ENCODE data around the gene TBC1D10A. TPM values are rescaled to one million over a fixed set of nuclear protein-coding genes. Genes with fewer than 3 reads are reported as not detected.
A peak's percentile ranks its signal among the peaks of the same experiment; 100 is the strongest.

TBC1D10A gene
- total RNA-seq, 1 experiment from 2014 or later, result 8.4 TPM

DNA sequence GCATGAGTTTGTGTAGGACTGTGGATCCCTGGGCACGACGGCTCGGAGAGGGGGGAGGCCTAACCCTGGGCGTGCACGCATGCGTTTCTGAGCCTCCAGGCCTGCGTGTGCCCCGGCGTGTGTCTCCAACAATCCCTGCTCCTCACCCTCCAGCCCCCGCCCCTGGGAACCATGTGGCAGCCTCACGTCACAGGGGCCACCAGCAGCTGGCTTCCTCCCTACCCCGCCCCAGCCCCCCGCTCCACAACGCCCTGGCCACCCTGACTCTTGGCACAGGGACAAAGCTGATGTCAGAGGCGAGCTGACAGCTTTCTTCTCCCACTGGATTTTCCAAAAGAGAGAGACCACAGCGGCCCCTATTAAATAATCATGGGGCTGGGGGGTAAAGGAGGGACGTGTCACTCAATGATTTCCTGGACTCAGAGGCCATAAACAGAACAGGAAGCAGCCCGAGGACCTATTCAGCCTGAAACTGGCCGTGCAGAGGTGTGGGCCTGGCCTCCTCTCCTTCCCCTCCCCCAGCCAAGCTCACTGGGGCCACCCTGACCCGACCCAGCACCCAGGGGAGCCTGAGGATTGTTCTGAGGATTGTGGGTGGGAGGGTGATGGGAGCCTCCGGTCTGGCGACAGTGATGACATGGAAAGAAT lies 73.4 kb downstream of the TBC1D10A start:
- Histone ChIP-seq H3K18ac (ENCODE audit: insufficient read length, low read depth, low read length) (no peak overlapping the region), H3T11ph (ENCODE audit: low read length) (no peak overlapping the region), H3K4me1 (ENCODE audit: insufficient read depth, low read length) (peaks cover 3% of the 10 kb centered on the region; the same call in 1 of the 2 replicates), H2BK12ac (ENCODE audit: insufficient read length, low read depth, low read length) (no peak overlapping the region), H3K79me1 (ENCODE audit: insufficient read depth, low read depth, low read length, poor library complexity, severe bottlenecking) (no peaks in the 10 kb centered on the region), H3K23me2 (ENCODE audit: insufficient read length, low read depth, low read length, poor library complexity, severe bottlenecking) (no peaks in the 10 kb centered on the region), H2BK5ac (ENCODE audit: insufficient read length, low read length) (no peak overlapping the region), H4K5ac (ENCODE audit: insufficient read length, low read depth, low read length) (no peak overlapping the region), H3K79me2 (ENCODE audit: insufficient read depth, low read length) (no peaks in the 10 kb centered on the region), H2BK15ac (ENCODE audit: low read depth, low read length) (no peak overlapping the region), H3K9ac (ENCODE audit: extremely low read depth, insufficient read length, low read length) (no peak overlapping the region), H2AK5ac (ENCODE audit: insufficient read length, low read length) (no peak overlapping the region), H4K20me1 (ENCODE audit: control insufficient read depth, insufficient read depth, insufficient read length) (no peaks in the 10 kb centered on the region), H3K14ac (ENCODE audit: insufficient read depth, low read length) (no peak overlapping the region; the same call in 1 of the 2 replicates), H4K91ac (ENCODE audit: insufficient read length, low read depth, low read length) (no peak overlapping the region), H3K4me2 (ENCODE audit: insufficient read depth, insufficient read length, low read length) (no peak overlapping the region), H3K23ac (ENCODE audit: insufficient read length, low read depth, low read length) (no peak overlapping the region), H2BK20ac (ENCODE audit: low read depth, low read length, poor library complexity, severe bottlenecking) (no peak overlapping the region), H3K27ac (ENCODE audit: insufficient read length, low read depth, low read length) (no peak overlapping the region), H4K8ac (replicated peaks; ENCODE audit: insufficient read length, low read depth, low read length) (no peak overlapping the region), H2AFZ (ENCODE audit: low read length) (no peak overlapping the region), H3K4ac (ENCODE audit: low read depth, low read length) (no peak overlapping the region), H3K56ac (ENCODE audit: insufficient read length, low read depth, low read length) (no peak overlapping the region), H3K9me3 (ENCODE audit: control insufficient read depth, low read depth, low read length) (no peaks in the 10 kb centered on the region), H2BK120ac (ENCODE audit: low read depth, low read length, poor library complexity, severe bottlenecking) (no peak overlapping the region), H3K27me3 (ENCODE audit: insufficient read depth, low read length) (no peaks in the 10 kb centered on the region)
- TF ChIP-seq, protein P1, sequence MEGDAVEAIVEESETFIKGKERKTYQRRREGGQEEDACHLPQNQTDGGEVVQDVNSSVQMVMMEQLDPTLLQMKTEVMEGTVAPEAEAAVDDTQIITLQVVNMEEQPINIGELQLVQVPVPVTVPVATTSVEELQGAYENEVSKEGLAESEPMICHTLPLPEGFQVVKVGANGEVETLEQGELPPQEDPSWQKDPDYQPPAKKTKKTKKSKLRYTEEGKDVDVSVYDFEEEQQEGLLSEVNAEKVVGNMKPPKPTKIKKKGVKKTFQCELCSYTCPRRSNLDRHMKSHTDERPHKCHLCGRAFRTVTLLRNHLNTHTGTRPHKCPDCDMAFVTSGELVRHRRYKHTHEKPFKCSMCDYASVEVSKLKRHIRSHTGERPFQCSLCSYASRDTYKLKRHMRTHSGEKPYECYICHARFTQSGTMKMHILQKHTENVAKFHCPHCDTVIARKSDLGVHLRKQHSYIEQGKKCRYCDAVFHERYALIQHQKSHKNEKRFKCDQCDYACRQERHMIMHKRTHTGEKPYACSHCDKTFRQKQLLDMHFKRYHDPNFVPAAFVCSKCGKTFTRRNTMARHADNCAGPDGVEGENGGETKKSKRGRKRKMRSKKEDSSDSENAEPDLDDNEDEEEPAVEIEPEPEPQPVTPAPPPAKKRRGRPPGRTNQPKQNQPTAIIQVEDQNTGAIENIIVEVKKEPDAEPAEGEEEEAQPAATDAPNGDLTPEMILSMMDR (conservative IDR thresholded peaks at IDR 0.05), result no peak
- Mint-ChIP-seq H3K4me1 (peaks cover 21 to 33% of the 10 kb centered on the region in 2 experiments), H3K36me3 (ENCODE audit: insufficient read depth in 1 of 3, low read depth in 3 of 3) (no peaks in the 10 kb centered on the region), H3K9me3 (no peaks in the 10 kb centered on the region; a peak in 1 of 5 replicates), H3K27ac (peak overlapping the region in 1 of 3 experiments; percentile 2; a peak in 1 of 7 replicates), H3K27me3 (ENCODE audit: low read depth) (peaks cover 7% of the 10 kb centered on the region), H3K4me3 (no peak overlapping the region; a peak in 1 of 5 replicates)
- no peak for DNase-seq
- no CpG with 5 or more reads among the region's 22 CpGs for WGBS (ENCODE audit: extremely low coverage, insufficient read length, low lambda C conversion rate)

All from H9 (cell line).